ENCODE results near the gene BLOC1S5.

The BLOC1S5 gene

DNA sequence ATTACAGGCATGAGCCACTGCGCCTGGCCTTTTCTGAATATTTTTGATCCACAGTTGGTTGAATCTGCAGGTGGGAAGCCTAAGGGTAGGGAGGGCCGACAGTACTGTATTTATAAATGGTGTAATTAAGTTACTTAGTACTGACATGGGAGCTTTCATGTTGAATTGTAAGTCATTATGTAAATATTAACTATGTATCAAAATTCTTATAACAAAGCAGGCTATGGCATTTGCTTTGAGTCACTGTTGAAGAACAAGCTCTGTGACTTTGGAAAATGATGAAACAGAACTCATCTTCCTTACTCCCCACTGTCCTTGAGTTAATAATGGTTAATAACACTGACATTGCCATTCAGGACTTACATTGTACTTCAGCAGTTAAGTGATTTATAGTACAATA is 90.6 kb downstream of the BLOC1S5 start (continued):
- TF ChIP-seq GLIS3 (CRISPR knock-in tag; IDR thresholded peaks at IDR 0.05) (no peak), ZC3H10 (CRISPR knock-in tag; IDR thresholded peaks at IDR 0.05) (no peak), ARNTL (CRISPR knock-in tag; IDR thresholded peaks at IDR 0.05; ENCODE audit: borderline replicate concordance, low read depth) (no peak), SNAI2 (CRISPR knock-in tag; IDR thresholded peaks at IDR 0.05) (no peak), RARB (CRISPR knock-in tag; IDR thresholded peaks at IDR 0.05) (no peak), TCF4 (CRISPR knock-in tag; IDR thresholded peaks at IDR 0.05; ENCODE audit: borderline replicate concordance) (no peak), PPARA (CRISPR knock-in tag; IDR thresholded peaks at IDR 0.05; ENCODE audit: borderline replicate concordance) (no peak), ZNF565 (CRISPR knock-in tag; conservative IDR thresholded peaks at IDR 0.05; ENCODE audit: low read depth) (no peak)

DNA sequence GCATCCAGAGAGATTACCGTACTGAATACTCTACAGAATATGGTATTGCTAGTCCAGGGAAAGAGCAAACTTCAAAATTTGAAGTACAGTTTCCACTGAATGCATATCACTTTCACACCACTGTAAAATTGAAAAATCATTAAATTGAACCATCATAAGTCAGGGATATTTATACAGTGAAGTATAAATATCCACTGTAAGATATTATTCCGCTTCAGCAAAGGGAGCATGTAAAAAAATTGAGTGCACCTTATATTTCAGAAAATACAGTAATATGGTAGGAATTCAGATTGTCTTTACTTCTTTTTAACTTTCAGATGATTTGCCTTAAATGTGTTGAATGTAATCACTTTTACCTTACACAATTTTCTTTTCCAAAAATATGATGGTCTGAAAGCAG is 92.7 kb downstream of the BLOC1S5 start:
- TF ChIP-seq SNAI2 (CRISPR knock-in tag; IDR thresholded peaks at IDR 0.05), result no peak
- TF ChIP-seq RARB (CRISPR knock-in tag; IDR thresholded peaks at IDR 0.05), result no peak
- no peak for TF ChIP-seq ZFP3 (CRISPR knock-in tag; IDR thresholded peaks at IDR 0.05)
- TF ChIP-seq TCF4 (CRISPR knock-in tag; IDR thresholded peaks at IDR 0.05; ENCODE audit: borderline replicate concordance), result no peak
- TF ChIP-seq, protein P1, sequence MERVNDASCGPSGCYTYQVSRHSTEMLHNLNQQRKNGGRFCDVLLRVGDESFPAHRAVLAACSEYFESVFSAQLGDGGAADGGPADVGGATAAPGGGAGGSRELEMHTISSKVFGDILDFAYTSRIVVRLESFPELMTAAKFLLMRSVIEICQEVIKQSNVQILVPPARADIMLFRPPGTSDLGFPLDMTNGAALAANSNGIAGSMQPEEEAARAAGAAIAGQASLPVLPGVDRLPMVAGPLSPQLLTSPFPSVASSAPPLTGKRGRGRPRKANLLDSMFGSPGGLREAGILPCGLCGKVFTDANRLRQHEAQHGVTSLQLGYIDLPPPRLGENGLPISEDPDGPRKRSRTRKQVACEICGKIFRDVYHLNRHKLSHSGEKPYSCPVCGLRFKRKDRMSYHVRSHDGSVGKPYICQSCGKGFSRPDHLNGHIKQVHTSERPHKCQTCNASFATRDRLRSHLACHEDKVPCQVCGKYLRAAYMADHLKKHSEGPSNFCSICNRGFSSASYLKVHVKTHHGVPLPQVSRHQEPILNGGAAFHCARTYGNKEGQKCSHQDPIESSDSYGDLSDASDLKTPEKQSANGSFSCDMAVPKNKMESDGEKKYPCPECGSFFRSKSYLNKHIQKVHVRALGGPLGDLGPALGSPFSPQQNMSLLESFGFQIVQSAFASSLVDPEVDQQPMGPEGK (CRISPR knock-in tag; IDR thresholded peaks at IDR 0.05; ENCODE audit: borderline replicate concordance), result no peak
- no peak for TF ChIP-seq ZFP30 (CRISPR knock-in tag; IDR thresholded peaks at IDR 0.05)
- TF ChIP-seq ZNF8 (CRISPR knock-in tag; IDR thresholded peaks at IDR 0.05), result no peak
- TF ChIP-seq ZNF565 (CRISPR knock-in tag; conservative IDR thresholded peaks at IDR 0.05; ENCODE audit: low read depth), result no peak
- no peak for ATAC-seq

DNA sequence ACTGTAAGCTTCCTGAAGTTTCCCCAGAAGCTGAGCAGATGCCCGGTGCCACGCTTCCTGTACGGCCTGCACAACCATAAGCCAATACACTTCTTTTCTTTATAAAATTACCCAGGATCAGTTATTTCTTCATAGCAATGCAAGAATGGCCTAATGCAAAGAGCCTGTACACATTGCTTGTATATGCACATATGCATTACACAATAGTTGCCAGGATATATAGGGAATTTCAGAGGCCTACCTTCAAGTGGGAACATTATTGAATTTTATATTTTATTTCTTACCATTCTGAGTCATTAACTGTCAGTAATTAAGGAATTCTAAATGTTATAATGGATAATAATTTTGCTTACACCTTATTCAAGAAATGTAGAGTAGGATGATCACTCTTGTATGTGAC is 93.6 kb downstream of the BLOC1S5 start:
- ATAC-seq, result no peak
- TF ChIP-seq, protein P2, sequence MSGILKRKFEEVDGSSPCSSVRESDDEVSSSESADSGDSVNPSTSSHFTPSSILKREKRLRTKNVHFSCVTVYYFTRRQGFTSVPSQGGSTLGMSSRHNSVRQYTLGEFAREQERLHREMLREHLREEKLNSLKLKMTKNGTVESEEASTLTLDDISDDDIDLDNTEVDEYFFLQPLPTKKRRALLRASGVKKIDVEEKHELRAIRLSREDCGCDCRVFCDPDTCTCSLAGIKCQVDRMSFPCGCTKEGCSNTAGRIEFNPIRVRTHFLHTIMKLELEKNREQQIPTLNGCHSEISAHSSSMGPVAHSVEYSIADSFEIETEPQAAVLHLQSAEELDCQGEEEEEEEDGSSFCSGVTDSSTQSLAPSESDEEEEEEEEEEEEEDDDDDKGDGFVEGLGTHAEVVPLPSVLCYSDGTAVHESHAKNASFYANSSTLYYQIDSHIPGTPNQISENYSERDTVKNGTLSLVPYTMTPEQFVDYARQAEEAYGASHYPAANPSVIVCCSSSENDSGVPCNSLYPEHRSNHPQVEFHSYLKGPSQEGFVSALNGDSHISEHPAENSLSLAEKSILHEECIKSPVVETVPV (CRISPR knock-in tag; IDR thresholded peaks at IDR 0.05), result no peak
- TF ChIP-seq ZNF70 (CRISPR knock-in tag; IDR thresholded peaks at IDR 0.05), result no peak
- TF ChIP-seq BACH2 (CRISPR knock-in tag; IDR thresholded peaks at IDR 0.05; ENCODE audit: borderline replicate concordance), result no peak
- no peak for TF ChIP-seq SNAI2 (CRISPR knock-in tag; IDR thresholded peaks at IDR 0.05)
- TF ChIP-seq ZFP3 (CRISPR knock-in tag; IDR thresholded peaks at IDR 0.05), result no peak
- TF ChIP-seq OSR1 (CRISPR knock-in tag; IDR thresholded peaks at IDR 0.05), result no peak
- TF ChIP-seq, protein P3, sequence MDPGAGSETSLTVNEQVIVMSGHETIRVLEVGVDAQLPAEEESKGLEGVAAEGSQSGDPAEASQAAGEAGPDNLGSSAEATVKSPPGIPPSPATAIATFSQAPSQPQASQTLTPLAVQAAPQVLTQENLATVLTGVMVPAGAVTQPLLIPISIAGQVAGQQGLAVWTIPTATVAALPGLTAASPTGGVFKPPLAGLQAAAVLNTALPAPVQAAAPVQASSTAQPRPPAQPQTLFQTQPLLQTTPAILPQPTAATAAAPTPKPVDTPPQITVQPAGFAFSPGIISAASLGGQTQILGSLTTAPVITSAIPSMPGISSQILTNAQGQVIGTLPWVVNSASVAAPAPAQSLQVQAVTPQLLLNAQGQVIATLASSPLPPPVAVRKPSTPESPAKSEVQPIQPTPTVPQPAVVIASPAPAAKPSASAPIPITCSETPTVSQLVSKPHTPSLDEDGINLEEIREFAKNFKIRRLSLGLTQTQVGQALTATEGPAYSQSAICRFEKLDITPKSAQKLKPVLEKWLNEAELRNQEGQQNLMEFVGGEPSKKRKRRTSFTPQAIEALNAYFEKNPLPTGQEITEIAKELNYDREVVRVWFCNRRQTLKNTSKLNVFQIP (CRISPR knock-in tag; IDR thresholded peaks at IDR 0.05; ENCODE audit: borderline replicate concordance, low read depth), result no peak
- TF ChIP-seq PPARA (CRISPR knock-in tag; IDR thresholded peaks at IDR 0.05; ENCODE audit: borderline replicate concordance), result no peak
- no peak for TF ChIP-seq ZNF565 (CRISPR knock-in tag; conservative IDR thresholded peaks at IDR 0.05; ENCODE audit: low read depth)
- TF ChIP-seq ESRRG (CRISPR knock-in tag; IDR thresholded peaks at IDR 0.05), result no peak
- TF ChIP-seq TCF4 (CRISPR knock-in tag; IDR thresholded peaks at IDR 0.05; ENCODE audit: borderline replicate concordance), result no peak
- TF ChIP-seq, protein P4, sequence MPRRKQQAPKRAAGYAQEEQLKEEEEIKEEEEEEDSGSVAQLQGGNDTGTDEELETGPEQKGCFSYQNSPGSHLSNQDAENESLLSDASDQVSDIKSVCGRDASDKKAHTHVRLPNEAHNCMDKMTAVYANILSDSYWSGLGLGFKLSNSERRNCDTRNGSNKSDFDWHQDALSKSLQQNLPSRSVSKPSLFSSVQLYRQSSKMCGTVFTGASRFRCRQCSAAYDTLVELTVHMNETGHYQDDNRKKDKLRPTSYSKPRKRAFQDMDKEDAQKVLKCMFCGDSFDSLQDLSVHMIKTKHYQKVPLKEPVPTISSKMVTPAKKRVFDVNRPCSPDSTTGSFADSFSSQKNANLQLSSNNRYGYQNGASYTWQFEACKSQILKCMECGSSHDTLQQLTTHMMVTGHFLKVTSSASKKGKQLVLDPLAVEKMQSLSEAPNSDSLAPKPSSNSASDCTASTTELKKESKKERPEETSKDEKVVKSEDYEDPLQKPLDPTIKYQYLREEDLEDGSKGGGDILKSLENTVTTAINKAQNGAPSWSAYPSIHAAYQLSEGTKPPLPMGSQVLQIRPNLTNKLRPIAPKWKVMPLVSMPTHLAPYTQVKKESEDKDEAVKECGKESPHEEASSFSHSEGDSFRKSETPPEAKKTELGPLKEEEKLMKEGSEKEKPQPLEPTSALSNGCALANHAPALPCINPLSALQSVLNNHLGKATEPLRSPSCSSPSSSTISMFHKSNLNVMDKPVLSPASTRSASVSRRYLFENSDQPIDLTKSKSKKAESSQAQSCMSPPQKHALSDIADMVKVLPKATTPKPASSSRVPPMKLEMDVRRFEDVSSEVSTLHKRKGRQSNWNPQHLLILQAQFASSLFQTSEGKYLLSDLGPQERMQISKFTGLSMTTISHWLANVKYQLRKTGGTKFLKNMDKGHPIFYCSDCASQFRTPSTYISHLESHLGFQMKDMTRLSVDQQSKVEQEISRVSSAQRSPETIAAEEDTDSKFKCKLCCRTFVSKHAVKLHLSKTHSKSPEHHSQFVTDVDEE (CRISPR knock-in tag; IDR thresholded peaks at IDR 0.05), result no peak

Data from SK-N-SH treated with all-trans-retinoic acid at 6 μM for 48 hours (cell line).